Mesodermal cell (in vitro differentiated cells): ENCODE measurements around the gene ALLC.

Experiments
- H3K27ac ChIP-seq: 2 replicates; pipeline ENCODE4 v1.7.0; 2013; ENCODE audit warnings: mild to moderate bottlenecking, low read depth, low read length, moderate library complexity; ENCODE audit not compliant: severe bottlenecking
- H3K36me3 ChIP-seq: 2 replicates; pipeline ENCODE4 v1.7.1; 2013; ENCODE audit warnings: mild to moderate bottlenecking, low read length, moderate library complexity; ENCODE audit not compliant: control insufficient read depth, insufficient read depth
- H3K4me1 ChIP-seq: one replicate; pipeline ENCODE4 v1.7.1; 2013; ENCODE audit warnings: mild to moderate bottlenecking, low read length; ENCODE audit not compliant: insufficient read depth, control insufficient read depth, poor library complexity, severe bottlenecking
- H3K4me3 ChIP-seq: 2 replicates; pipeline ENCODE4 v1.7.0; 2013; ENCODE audit warnings: low read length, control low read depth, mild to moderate bottlenecking; ENCODE audit not compliant: insufficient read depth, poor library complexity, severe bottlenecking; ENCODE audit errors: extremely low read depth
- H3K9me3 ChIP-seq: 2 replicates; pipeline ENCODE4 v1.7.1; 2013; ENCODE audit warnings: mild to moderate bottlenecking, low read length, moderate library complexity; ENCODE audit not compliant: control insufficient read depth
- WGBS, 2 experiments: methylation state at CpG; one replicate each; pipeline ENCODE4 v1.1.5; 2013; ENCODE audit warnings: missing lambda C conversion rate in 2 of 2; ENCODE audit not compliant: insufficient coverage in 2 of 2; 5-methylcytosine and 5-hydroxymethylcytosine counted together

Gene ALLC

DNA sequence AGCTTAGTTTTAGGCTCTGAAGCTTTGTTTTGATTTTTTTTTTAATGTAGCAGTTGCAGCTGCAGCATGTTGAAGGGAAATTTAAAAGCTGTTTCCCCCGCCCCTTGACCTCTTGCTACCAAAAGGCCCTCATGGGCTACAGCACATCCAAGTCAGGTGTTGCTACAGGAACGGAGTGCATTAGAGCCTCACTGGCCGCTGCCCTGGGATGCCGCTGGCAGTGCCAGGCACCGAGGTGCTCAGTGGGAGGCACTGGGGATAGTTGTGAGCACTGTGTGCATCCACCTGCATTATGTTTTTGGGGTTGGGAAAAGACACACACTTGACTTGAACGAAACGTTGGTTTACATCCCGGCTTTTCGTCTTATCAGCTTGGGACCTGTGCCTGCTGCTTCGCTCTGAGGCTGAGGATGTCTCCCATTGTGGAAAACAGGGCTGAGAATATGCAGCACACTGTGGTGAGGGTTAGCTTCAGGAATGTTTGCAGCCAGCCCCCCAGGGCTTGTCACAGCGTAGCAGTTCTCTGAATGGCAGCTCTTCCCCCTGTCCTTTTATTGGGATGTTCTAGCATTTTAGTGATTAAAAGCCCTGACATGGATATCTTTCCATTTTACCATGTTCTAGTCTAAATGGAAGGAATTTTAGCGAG is 69.5 kb downstream of the ALLC start:
- H3K4me3 ChIP-seq, result no peak overlapping the region

DNA sequence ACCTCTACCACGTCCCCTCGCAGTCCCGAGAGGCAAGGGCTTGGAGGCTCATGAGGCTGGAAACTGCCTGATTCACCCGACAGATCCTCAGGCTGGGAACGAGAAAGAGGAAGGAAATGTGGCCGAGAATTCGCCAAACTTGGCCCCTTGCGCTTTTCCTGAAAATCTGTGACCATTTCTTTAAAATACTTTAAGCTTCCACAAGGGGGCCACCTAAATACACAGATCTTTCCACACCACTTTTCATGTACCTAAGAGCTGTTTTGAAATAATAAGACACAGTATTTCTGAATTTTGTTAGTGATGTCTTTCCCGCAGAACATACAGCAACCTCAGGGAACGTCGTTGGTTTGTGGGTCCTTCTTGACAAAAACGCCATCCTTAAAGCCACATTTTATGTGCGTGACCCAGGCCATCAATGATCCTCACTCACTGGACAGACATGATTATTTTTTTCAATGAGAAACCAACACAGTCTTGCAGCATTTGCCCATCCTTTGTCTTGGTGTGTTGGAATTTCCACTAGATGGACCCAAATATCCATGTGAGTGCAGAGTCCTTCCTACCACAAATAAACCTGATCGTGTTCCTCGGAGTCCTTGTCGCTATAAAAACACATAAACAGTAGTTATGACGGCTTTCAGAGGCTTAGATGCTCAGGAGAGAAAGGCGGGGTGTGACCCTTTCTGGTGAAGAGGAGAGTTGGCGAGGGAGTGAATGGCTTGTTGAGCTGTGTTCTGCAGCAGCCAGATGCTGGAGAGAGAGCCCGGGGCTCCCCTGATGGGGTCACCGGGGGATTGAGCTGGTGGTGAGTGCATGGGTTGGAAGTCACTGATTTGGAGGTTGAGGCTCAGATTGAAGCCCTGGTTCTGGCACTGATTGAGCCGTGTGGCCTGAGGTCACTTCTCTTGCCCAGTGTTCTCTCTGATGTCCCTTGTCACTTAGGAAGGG is 70.4 kb downstream of the ALLC start:
- no peak overlapping the region for H3K4me3 ChIP-seq

More for the DNA sequence above, 69.5 kb downstream of the ALLC start:
- WGBS, 2 experiments, result 45% methylated on average over 11 to 12 of the region's 12 CpGs
- H3K36me3 ChIP-seq, result no peaks in the 10 kb centered on the region
- no peaks in the 10 kb centered on the region for H3K9me3 ChIP-seq
- H3K27ac ChIP-seq, result peak overlapping the region; percentile 53
- H3K4me1 ChIP-seq, result peaks cover 8% of the 10 kb centered on the region

DNA sequence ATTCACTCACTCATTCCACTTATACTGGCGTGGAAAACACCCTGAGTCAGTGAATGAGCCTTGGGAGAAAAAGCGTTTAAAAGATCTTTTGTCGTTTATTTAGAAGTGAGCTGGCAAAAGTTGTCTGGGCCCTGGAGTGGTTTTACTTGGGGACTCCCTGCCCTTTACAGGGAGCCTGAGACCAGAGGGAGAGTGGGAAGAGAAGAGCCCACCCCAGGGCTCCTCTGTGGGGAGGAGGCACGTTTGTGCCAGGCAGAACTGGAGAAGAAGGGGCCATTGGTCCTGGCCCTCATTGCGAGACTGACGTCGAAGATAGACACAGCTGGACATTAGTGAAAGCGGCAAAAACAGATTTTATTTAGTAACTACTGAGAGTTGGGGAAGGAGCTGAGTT is 71.1 kb downstream of the ALLC start:
- Histone ChIP-seq H3K36me3 (no peaks in the 10 kb centered on the region), H3K4me1 (peaks cover 8% of the 10 kb centered on the region), H3K27ac (no peak overlapping the region), H3K9me3 (no peaks in the 10 kb centered on the region), H3K4me3 (no peak overlapping the region)
- WGBS, 2 experiments, result 83 to 85% methylated on average over 3 to 7 of the region's 8 CpGs

More for the DNA sequence above, 70.4 kb downstream of the ALLC start:
- WGBS, 2 experiments, result 40 to 56% methylated on average over 7 to 14 of the region's 22 CpGs
- H3K27ac ChIP-seq, result peak overlapping the region; percentile 53
- H3K36me3 ChIP-seq, result no peaks in the 10 kb centered on the region
- peaks cover 8% of the 10 kb centered on the region for H3K4me1 ChIP-seq
- no peaks in the 10 kb centered on the region for H3K9me3 ChIP-seq

DNA sequence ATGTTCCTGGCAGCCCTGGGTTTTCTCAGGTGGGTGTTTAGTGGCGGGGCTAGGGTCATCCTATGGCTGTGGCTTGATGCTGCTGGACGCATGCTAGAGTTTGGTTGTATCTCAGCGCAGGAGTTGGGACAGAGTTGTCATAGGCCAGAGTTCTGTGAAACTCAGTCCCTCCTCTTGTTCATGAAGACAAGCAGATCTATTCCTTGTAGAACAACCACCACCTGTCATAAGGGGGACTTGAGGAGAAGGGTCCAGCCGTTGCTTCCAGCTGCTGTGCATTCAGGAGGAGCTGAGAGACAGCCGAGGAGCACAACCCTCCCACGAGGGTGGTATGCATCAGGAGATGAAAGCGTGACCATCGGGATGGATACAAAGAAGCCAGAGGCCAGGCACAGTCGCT is 71.8 kb downstream of the ALLC start:
- no peaks in the 10 kb centered on the region for H3K36me3 ChIP-seq
- no peak overlapping the region for H3K27ac ChIP-seq
- 82 to 92% methylated on average over 7 of the region's 9 CpGs for WGBS, 2 experiments
- no peaks in the 10 kb centered on the region for H3K9me3 ChIP-seq
- no peak overlapping the region for H3K4me3 ChIP-seq
- H3K4me1 ChIP-seq, result peaks cover 8% of the 10 kb centered on the region

DNA sequence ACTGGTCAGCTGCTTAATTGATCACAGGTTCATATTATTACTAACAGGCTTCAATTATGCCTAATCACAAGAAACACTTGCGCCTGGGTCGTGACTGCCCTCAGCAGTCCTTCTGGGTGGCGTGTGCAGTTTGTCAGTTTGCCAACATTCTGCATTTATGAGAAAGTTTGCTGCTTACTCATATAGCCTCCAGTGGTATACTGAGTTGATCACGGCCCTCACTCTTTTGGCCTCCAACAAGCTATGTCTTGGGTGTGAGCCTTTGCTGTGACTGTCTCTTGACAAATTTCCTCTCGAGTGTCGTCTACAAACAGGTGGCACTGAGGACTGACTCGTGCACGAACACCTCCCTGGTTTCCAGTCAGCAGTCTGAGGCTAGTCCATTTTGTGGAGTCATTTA is 72.6 kb downstream of the ALLC start:
- Histone ChIP-seq H3K27ac (no peak overlapping the region), H3K4me1 (peaks cover 8% of the 10 kb centered on the region), H3K36me3 (no peaks in the 10 kb centered on the region), H3K4me3 (no peak overlapping the region), H3K9me3 (no peaks in the 10 kb centered on the region)
- 95 to 96% methylated on average over 8 of the region's 8 CpGs for WGBS, 2 experiments

DNA sequence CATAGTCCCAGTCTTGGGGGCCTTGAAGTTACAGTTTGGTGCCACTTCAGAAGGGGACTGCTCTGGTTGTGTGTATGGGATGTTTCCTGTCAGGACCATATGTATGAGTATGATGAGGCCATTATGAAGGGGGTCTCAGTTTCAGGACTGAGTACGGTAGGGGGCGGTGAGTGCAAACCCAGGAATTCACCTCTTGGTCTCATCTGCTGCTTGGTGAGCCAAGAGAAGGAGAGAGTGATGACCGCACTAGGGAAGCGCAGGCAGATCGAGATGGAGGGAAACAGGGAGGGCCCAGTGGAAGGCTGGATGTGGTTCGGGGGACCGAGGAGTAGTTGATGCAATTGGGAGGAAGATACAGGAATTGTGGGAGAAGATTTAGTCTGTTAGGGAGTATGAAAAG is 73.8 kb downstream of the ALLC start:
- Histone ChIP-seq H3K4me3 (no peak overlapping the region), H3K36me3 (no peaks in the 10 kb centered on the region), H3K9me3 (no peaks in the 10 kb centered on the region), H3K27ac (no peak overlapping the region), H3K4me1 (peaks cover 8% of the 10 kb centered on the region)
- WGBS, 2 experiments, result 94 to 95% methylated on average over 3 to 7 of the region's 7 CpGs

DNA sequence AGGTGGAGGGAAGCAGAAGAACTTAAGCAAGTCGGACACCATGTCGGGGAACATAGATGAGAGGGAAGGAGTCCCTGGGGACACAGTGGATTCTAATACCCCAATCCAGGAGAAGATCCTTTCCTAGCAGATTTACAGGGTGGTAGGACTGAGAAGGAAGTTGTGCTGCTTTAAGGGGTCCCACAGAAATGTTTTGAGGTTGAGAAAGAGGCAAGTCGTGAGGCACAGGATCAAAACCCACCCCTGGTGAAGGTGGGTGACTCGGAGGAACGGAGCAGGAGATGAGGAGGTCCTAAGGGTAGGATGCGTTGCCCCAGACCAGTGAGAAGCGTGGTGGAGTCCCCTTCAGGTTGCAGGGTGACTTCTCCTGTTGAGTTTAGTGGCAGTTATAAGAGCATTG is 78.1 kb downstream of the ALLC start:
- no peaks in the 10 kb centered on the region for H3K9me3 ChIP-seq
- H3K4me3 ChIP-seq, result no peak overlapping the region
- no peaks in the 10 kb centered on the region for H3K4me1 ChIP-seq
- no peaks in the 10 kb centered on the region for H3K36me3 ChIP-seq
- 69 to 79% methylated on average over 7 of the region's 7 CpGs for WGBS, 2 experiments
- H3K27ac ChIP-seq, result no peak overlapping the region

DNA sequence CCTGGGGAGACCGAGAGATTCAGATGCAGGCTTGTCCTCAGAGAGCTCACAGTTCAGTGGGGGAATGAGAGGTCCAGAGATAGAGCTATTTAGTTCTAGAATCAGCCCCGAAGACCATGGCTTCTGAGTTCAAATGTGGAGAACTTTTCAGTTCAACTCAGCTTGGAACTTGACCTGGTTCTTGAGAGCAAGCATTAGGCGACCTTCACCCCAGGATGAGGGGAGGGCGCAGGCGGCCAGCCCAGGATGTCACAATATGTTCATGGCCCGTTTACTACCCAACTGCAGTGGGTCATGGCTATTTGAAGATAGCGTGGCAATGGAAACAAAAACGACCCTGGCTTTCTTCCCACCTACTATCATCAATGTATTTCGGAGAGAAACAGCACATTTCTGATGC is 79.1 kb downstream of the ALLC start:
- H3K27ac ChIP-seq, result no peak overlapping the region
- H3K9me3 ChIP-seq, result no peaks in the 10 kb centered on the region
- no peaks in the 10 kb centered on the region for H3K4me1 ChIP-seq
- H3K36me3 ChIP-seq, result no peaks in the 10 kb centered on the region
- 92 to 93% methylated on average over 5 to 8 of the region's 9 CpGs for WGBS, 2 experiments
- no peak overlapping the region for H3K4me3 ChIP-seq

DNA sequence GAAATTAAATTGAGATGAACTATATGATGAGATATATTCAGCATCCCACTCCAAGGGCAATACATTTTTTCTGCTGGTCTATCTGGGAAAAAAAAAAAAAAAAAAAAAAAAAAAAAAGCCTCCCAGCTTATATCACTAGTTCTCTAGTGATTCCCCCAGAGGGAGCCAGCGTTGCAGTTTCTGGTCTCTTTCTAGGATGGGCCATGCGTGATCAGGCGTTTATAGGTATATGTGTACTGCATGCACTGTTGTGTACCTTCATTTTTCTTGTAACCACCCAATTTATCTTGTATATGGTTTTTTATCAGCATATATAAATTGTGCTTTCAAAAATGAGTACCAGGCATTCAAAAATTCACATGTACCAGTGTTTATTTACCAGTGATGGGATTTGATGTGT is 80.5 kb downstream of the ALLC start:
- no peaks in the 10 kb centered on the region for H3K36me3 ChIP-seq
- H3K27ac ChIP-seq, result no peak overlapping the region
- WGBS, 2 experiments, result 20% methylated on average over 2 of the region's 3 CpGs; no CpG with 5 or more reads in 1 of the 2 experiments
- H3K4me1 ChIP-seq, result no peaks in the 10 kb centered on the region
- no peaks in the 10 kb centered on the region for H3K9me3 ChIP-seq
- no peak overlapping the region for H3K4me3 ChIP-seq

DNA sequence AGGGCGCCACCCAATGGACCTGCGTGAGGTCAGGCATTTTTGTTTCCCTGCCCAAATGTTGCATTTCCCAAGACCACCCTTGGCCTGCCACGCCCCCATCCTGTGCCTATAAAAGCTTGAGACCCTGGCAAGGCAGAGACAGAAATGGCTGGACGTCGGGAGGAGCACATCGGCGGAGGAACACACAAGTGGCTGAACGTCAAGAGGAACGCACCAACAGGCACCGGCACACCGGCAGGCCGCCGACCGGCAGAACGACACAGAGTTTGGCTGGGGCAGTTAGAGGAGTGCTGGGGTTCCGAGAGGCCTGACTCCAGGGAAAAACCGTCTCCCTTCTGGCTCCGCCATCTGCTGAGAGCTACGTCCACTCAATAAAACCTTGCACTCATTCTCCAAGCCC is 81.3 kb downstream of the ALLC start:
- H3K4me3 ChIP-seq, result no peak overlapping the region
- H3K4me1 ChIP-seq, result no peaks in the 10 kb centered on the region
- no peaks in the 10 kb centered on the region for H3K9me3 ChIP-seq
- no peak overlapping the region for H3K27ac ChIP-seq
- 96 to 98% methylated on average over 14 to 18 of the region's 19 CpGs for WGBS, 2 experiments
- H3K36me3 ChIP-seq, result no peaks in the 10 kb centered on the region

DNA sequence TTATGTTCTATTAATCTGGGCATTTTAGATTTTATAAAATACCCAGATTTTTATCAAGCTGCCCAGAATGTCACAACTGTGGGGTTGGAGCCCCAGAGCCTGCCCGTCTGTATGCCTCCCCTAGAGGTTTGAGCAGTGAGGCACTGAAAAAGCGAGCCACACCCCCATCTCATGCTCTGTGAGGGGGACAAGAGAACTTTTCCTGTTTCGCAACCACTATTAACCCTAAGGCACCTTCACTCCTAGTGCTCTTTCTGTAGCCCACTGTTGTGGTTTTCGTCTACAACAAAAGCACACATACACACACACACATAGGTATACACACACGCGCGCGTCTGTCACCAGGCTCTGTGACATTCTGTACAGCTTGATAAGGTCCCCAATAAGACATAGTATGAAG is 83.4 kb downstream of the ALLC start:
- 89 to 92% methylated on average over 4 to 7 of the region's 8 CpGs for WGBS, 2 experiments
- Histone ChIP-seq H3K4me1 (no peaks in the 10 kb centered on the region), H3K4me3 (no peak overlapping the region), H3K27ac (no peak overlapping the region), H3K9me3 (no peaks in the 10 kb centered on the region), H3K36me3 (no peaks in the 10 kb centered on the region)
